NOMO-1 (cell line): ENCODE measurements around the gene TUBA3D.
"Not testable (repeated sequence)": the region's sequence is repeated elsewhere in the genome, so short reads cannot be mapped to it uniquely, and the experiment has no call there.

Experiments
- DNase-seq, 2 experiments: peaks; one replicate each; lab custom pipeline; 2025; ENCODE audit not compliant: unreplicated experiment in 2 of 2; lab: John Stamatoyannopoulos, UW

TUBA3D gene

GRCh38 chr2:131511969-131512870 lies 36.3 kb downstream of the TUBA3D start:
- not testable (repeated sequence) for DNase-seq

GRCh38 chr2:131514408-131515166 lies 38.7 kb downstream of the TUBA3D start:
- not testable (repeated sequence) for DNase-seq

GRCh38 chr2:131515235-131515634 lies 39.3 kb downstream of the TUBA3D start:
- DNase-seq, result not testable (repeated sequence)

GRCh38 chr2:131516011-131516410 lies 40.1 kb downstream of the TUBA3D start:
- no peak for DNase-seq

GRCh38 chr2:131516621-131517020 lies 40.7 kb downstream of the TUBA3D start:
- DNase-seq, result not testable (repeated sequence)

- DNase-seq, result no peak
Observed at GRCh38 chr2:131517106-131517831, 41.4 kb downstream of the TUBA3D start.

GRCh38 chr2:131517856-131518255 lies 41.9 kb downstream of the TUBA3D start:
- not testable (repeated sequence) for DNase-seq

GRCh38 chr2:131518531-131518930 lies 42.6 kb downstream of the TUBA3D start:
- DNase-seq, result not testable (repeated sequence)

- DNase-seq, result no peak
Observed at GRCh38 chr2:131519466-131519865, 43.5 kb downstream of the TUBA3D start.

GRCh38 chr2:131519871-131520470 lies 44.1 kb downstream of the TUBA3D start:
- DNase-seq, result not testable (repeated sequence)

- DNase-seq, result no peak
Observed at GRCh38 chr2:131520526-131520925, 44.6 kb downstream of the TUBA3D start.

GRCh38 chr2:131521524-131521923 lies 45.6 kb downstream of the TUBA3D start:
- not testable (repeated sequence) for DNase-seq

GRCh38 chr2:131521961-131522781 lies 46.3 kb downstream of the TUBA3D start:
- DNase-seq, result no peak

- not testable (repeated sequence) for DNase-seq
Observed at GRCh38 chr2:131525256-131525655, 49.3 kb downstream of the TUBA3D start.

- DNase-seq, result peak in 1 of 2 experiments; percentile 4
Observed at GRCh38 chr2:131527131-131528001, 51.4 kb downstream of the TUBA3D start, which contains the start of gene CCDC74A. Gene CCDC74A, plus strand, starts transcription at chr2:131527888. Its CDS starts 83 bp downstream, at chr2:131527971.

- not testable (repeated sequence) for DNase-seq
Observed at GRCh38 chr2:131528981-131529863, 53.3 kb downstream of the TUBA3D start.

- not testable (repeated sequence) for DNase-seq
Observed at GRCh38 chr2:131529864-131530445, 54.0 kb downstream of the TUBA3D start.
